HG02759 (cell line): ENCODE measurements around the gene C4orf50.
"Not testable (repeated sequence)": the region's sequence is repeated elsewhere in the genome, so short reads cannot be mapped to it uniquely, and the experiment has no call there.

ENCODE experiments used
- ATAC-seq: cut with Tn5 transposase; IDR thresholded peaks from one replicate; pipeline ENCODE4 v1.9.1; 2021; ENCODE audit warnings: mild to moderate bottlenecking, moderate library complexity; ENCODE audit not compliant: unreplicated experiment

C4orf50 gene

DNA sequence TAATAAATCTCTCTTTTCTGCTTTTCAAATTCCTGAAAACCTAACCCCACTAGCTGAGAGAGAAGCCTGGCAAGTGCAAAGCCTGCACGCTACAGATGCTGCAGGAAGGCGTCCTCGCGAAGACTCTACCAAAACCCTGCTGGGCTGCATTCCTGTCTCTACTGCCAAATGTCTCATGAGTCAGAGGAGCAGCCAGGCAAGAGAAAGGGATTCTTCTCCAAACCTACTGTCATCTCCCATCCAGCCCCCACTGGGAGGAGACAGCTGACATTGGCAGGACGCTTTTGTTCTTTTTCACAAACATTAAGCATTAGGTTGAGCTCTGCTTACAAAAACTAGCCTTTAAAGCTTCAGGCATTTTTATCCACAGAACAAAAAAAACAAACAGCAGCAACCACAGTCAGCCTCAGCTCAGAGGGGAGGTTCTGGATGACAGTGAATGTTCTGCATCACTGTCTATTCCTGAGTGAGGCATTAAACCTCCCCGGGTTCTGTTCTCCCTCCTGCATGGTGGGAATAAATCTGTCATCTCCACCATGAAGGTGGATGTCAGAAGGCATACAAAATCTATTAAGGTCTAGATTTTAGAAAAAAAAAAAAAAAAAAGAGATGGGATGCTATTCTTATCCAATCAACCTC is 143.3 kb downstream of the C4orf50 start:
- ATAC-seq = no peak

DNA sequence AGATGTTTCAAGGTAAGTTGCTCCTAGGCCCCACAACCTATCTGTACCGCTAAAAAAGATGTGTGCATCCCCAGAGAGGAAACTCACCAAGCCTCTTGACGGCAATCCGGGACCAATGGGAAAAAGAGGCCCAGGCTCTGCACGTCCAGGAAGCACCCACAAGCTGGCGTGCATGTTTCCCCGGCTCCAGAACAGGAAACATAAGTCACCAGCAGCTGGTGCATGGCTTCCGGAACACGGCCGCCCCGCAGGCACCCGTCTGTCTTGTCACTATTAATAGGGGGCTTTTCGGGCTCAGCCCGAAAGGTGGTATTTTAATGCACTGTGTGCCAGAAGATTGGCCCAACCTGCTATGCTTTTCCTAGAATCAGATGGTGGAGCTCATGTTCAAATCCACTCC is 147.5 kb downstream of the C4orf50 start:
- no peak for ATAC-seq

DNA sequence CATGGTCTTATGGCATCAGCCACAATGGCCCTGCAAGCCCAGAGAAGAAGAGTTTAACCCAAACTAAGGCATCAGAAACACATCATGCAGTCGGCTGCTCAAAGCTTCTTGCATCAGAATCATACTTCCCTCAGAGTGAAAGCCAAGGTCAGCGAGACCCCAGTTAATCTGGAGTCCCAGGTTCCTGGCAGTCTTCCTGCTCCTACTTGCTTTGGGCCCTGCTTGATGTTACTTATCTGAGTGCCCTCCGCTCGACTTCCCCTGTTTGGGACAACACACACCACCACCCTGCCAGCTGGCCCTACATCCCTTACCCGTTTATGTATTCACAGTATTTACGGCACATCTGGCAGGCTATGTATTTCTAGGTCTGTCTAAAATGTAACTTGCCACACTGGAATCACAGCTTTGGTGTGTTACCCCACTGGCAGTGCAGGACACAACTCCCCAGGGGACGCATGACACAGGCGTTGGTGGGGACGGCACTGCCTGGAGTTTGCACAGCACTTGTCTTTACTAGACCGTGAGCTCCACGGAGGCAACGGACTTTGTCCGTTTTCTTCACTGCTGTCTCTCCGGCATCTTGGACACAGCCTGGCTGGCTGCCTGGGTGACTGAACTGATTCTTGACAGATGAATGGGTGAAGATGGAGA is 148.1 kb downstream of the C4orf50 start:
- ATAC-seq = no peak

DNA sequence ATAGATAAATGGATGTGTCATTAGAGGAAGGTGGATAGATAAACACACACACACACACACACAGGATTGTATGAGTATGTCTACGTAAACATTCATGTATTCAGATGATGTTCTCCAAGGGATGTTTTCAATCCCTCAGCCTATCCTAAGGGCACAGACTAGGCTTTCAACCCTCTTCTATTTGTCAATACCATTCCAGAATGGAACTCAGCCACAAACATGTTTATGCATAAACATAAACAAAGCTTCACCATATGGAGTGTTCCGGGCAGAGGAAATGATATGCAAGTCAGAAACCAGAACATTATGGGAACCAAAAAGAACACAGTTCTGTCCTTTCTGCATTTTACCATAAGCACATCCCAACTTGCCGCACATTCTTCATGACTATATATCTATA is 150.4 kb downstream of the C4orf50 start:
- ATAC-seq = no peak

DNA sequence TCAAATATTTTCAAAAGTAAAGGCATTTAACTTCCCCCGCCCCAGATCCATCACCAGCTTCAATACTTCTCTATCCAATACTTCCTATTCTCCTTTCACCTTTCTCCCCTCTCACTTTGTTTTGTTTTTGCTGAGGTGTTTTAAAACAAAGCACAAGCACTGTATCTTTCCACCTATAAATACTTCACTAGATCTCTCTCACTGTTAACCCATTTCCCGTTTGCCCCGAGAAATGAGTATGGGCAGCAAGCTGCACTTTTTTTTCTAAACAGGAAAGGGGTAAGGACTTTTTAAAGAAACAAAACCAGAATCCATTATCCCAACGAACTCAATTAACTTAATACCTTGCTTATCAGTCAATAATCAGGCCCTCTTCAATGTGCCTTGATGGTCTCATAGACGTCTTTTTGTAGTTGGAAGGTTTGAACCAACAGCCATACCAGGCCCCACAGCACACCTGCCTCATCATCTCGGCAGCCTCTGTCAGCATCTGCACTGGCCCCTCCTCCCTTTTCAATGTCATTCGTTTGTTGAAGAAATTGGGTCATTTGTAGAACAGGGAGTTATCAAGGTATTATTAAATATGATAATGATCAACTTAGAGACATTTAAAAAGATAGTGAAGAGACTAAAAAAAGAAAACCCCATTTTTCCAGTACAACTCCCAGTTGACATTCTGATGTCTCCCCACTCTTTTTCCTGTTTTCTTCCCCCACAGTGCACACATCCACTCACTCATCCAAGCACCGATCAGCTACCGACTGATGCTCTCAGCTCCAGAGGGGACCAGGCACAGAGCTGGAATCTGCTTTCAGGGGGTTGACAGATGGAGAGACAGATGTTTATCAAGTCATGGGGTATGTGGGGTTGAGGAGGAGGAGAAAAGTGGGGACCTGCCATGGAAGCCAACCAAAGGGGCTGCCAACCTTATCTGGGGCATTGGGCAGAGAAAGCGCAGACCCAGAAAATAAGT is 151.1 kb downstream of the C4orf50 start:
- no peak for ATAC-seq

DNA sequence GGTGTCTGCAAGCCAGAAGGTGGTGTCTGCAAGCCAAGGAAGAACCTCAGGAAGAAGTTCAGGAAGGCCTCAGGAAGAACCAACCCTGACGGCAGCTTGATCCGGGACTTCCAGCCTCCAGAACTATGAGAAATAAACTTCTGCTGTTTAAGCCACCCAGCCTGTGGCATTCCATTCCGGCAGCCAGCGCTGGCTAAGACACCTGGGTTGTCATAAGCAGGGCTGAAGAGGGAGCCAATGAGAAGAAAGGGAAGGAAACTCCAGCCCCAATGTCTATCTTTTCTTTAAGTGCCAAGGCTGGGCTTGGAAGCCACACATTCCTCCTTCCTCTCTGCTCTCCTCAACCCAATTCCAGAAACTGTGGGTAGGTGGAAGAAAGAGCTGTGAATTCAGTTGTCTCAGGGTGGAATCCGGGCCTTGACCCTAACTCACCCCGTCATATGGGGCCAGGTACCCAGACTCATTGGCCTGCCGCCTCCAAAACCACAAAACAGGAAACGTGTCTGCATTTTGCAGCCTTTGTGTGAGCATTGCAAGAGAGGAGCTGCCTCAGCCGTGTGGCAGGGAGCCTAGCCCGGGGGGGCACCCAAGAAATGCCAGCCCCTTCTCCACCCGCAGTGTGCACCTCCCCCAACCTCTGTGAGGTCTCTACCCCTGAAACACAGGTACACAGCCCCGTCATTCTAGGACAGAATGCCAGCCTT is 152.2 kb downstream of the C4orf50 start:
- ATAC-seq = no peak

DNA sequence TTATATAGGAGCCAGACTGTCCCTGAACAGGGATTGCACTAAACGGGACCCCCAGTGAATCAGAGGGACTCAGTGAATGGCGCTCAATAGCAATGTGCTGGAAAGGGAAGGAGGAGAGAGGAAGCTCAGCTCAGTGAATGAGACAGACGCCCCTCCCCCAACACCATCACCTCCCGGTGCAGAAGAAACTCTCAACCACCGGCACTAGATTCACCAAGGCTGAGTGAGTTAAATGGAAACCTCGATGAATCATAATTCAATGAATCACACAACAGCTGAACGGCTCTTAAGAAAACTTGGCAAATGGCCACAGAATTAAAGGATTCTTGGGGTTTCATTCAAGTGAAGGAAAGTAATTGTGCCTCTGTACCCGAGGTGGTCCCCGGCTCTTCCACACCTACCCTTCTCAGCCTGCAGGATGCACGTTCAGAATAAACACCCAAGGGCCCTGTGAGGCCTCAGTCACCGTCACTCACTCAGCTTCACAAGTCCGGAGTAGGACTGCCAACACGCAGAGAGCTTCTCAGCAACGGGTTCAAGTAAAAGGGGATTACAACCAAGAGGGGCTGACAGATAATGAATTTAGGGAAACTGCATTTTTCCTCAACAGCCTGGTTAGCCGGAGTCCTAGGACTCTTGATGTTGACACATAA is 154.6 kb downstream of the C4orf50 start:
- ATAC-seq = no peak

DNA sequence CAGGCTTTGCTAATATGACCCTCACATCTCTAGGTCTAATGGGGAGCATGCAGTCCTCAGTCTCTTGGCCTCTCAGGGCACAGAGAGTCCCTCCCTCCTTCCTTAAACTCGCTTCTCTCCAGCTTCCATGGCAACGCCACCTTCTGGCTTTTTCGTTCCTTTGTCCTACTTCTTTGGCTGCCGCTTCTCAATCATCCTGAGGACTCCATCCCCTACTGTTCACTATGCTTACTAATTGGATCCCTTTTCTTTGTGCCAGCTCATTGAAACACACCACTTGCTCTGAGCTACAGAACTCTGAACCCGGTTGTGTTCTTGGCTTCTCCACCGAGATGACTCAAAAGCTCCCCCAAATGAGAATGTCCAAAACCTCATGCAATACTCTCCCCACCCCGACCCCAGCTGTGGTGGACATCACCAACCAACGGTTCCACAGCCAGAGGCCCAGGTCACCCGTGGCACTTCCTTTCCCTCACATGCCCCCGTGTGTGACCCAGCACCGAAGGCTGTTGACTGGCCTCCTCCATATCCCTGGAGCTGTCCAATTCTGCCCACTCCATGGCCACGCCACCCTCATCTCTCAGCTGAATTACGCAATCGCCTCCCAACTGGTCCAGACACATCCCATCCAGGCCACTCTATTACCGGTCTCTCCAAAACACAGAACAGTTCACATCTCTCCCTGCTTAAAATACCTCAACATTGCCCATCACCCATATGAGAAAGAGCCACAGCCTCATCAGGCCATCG is 160.0 kb downstream of the C4orf50 start:
- no peak for ATAC-seq

DNA sequence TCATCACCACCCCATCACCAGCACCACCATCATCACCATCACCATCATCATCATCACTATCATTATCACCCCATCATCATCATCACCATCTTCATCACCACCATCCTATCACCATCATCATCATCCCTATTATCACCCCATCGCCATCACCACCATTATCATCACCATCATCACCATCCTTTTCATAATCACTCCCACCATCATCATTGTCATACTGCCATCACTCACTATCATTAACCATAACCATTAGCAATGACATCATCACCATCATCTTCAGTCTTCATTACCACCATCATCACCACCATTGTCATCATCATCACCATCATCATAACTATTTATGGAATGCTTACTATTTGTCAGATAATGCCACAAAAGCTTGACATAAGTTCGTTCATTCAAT is 161.0 kb downstream of the C4orf50 start:
- ATAC-seq = no peak

DNA sequence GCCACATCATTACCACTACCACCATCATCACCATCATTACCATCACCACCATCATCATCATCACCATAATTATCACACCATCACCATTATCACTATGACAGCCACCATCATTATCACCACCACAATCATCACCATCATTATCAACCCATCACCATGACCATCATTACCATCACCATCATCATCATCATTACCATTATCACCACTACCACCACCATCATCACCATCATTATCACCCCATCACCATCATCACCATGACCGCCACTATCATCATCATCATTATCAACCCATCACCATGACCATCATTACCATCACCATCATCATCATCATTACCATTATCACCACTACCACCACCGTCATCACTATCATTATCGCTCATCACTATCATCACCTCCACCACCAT is 161.9 kb downstream of the C4orf50 start:
- ATAC-seq = not testable (repeated sequence)

DNA sequence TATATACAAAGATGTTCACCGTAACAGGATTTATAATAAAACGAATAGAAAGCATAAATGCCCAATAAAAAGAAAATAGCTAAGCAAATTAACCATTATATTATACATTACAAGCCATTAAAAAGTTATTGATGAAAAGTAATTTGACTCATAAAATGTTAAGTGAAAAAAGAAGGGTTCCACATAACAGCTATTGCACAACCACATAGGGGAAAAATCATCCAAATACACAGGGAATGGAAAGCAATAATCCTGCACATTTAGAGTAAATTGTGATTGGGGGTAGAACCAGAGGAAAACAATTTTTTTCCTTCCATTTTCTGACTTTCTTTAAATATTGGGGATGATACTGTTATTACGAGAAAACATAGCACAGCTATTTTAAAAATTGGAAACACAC is 163.3 kb downstream of the C4orf50 start:
- no peak for ATAC-seq

DNA sequence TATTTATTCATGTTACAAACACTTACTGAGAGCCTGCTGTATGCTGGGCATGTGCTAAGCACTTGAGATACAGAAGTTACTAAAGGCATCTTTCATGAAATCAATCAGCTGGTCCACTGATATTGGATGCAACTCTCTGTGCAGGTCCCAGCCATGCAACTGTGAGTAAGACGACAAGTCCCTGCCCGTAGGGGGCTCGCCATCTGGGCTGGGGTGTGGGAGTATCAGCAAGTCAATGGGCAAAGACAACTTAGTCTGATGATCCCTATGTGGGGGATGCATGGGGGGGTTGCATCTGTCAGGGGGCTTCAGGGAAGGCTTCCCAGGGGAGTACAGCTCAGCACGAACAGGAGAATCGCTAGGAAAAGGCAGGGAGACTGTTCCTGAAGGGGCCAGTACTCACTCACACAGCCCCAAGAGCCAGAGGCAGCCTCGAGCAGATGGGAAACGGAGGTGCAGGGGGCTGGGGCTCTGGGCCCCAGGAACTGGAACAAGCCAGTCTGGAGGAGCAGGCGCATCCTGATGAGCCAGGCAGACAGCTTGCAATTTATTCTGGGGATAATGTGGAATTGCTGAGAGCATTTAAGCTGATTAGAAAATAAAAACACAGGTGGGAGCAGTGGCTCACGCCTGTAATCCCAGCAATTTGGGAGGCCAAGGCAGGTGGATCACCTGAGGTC is 165.6 kb downstream of the C4orf50 start:
- no peak for ATAC-seq

DNA sequence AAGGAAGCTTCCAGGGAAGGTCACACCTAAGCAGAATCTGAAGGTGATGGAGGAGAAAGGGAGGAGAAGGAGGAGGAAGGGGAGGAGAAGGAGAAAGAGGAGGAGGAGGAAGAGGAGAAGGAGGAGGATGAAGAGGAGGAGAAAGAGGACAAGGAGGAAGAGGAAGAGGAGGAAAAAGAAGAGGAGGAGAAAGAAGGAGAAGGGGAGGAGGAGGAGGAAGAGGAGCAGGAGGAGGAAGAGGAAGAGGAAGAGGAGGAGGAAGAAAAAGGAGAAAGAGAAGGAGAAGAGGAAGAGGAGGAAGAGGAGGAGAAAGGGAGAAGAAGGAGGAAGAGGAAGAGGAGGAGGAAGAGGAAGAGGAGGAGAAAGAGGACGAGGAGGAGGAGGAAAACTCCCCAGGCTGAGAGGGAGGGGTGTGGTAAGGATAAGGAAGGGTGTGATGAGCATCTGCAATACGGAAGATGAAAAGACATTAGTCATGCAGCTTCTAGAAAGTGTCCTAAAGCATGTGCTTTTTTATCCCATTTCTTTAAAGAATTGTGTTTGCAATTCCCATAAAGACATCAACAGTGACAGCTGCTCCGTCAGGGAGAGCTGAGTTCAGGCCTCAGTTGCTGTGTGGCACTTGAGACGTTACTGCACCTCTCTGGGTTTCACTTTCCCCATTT is 166.5 kb downstream of the C4orf50 start:
- ATAC-seq = no peak
